Progenitor cell of endocrine pancreas (in vitro differentiated cells): ENCODE measurements around the gene SLC10A4. TPM values are rescaled to one million over a fixed set of nuclear protein-coding genes. Genes with fewer than 3 reads are reported as not detected.
A peak's percentile ranks its signal among the peaks of the same experiment; 100 is the strongest.

Source experiments
- DNase-seq: peaks from one replicate; pipeline ENCODE4 v3.0.0; 2021; ENCODE audit warnings: low spot score; ENCODE audit not compliant: unreplicated experiment
- H3K27ac Mint-ChIP-seq: 2 replicates; pipeline ENCODE4 v1.8.0; 2021; ENCODE audit warnings: mild to moderate bottlenecking, moderate library complexity, mixed read lengths
- H3K27me3 Mint-ChIP-seq: 2 replicates; pipeline ENCODE4 v1.8.0; 2021; ENCODE audit warnings: mixed read lengths
- H3K36me3 Mint-ChIP-seq: 2 replicates; pipeline ENCODE4 v1.8.0; 2022; ENCODE audit warnings: mixed read lengths; ENCODE audit not compliant: insufficient read depth
- H3K4me1 Mint-ChIP-seq: 2 replicates; pipeline ENCODE4 v1.8.0; 2021; ENCODE audit warnings: low read depth, mixed read lengths
- H3K4me3 Mint-ChIP-seq: 2 replicates; pipeline ENCODE4 v1.8.0; 2021; ENCODE audit warnings: low read depth, mild to moderate bottlenecking, moderate library complexity, mixed read lengths
- H3K9me3 Mint-ChIP-seq: 2 replicates; pipeline ENCODE4 v1.8.0; 2021; ENCODE audit warnings: low read depth, mixed read lengths
- CTCF ChIP-seq: fragments of 200-600 bp; sonication (generic); IDR thresholded peaks from one replicate; pipeline ENCODE4 v1.5.0; 2021; ENCODE audit warnings: antibody characterized with exemption, mild to moderate bottlenecking; ENCODE audit not compliant: unreplicated experiment
- total RNA-seq: library from RNA; stranded (reverse); gene quantifications from 2 replicates; pipeline ENCODE4 v1.2.1, GENCODE V29; 2021

The SLC10A4 gene
- total RNA-seq, 1 donor from 2014 or later: 2.5 TPM

- peaks cover 13% of the 10 kb centered on the region for H3K4me1 Mint-ChIP-seq
Measured at GRCh38 chr4:48504352-48504751, 21.2 kb downstream of the SLC10A4 start.

DNA sequence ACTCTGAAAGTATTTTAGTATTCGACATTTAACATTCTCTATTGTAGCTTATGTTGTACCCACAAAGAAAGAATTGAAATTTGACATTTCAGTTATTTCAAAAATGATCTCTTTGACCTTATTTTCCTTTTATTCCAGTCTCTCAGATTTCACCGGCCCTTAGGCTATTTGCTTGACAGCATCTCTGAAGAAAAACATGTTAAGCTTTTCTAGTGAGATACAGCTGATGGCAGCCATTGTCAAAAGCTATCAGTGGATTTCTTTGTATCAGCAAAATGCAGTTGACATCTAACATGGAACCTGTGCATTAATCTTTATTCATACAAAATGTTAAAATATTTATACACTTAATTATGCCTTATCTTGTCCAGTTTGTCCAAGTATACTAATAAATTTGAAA lies 23.6 kb downstream of the SLC10A4 start:
- no peak overlapping the region for H3K4me3 Mint-ChIP-seq
- peaks cover 17% of the 10 kb centered on the region for H3K36me3 Mint-ChIP-seq
- H3K4me1 Mint-ChIP-seq: peaks cover 12% of the 10 kb centered on the region
- no peak for DNase-seq
- no peak overlapping the region for H3K27ac Mint-ChIP-seq
- no peaks in the 10 kb centered on the region for H3K9me3 Mint-ChIP-seq
- H3K27me3 Mint-ChIP-seq: no peaks in the 10 kb centered on the region
- TF ChIP-seq CTCF: no peak

More at GRCh38 chr4:48504352-48504751, 21.2 kb downstream of the SLC10A4 start:
- H3K27ac Mint-ChIP-seq: no peak overlapping the region
- no peak for TF ChIP-seq CTCF
- no peaks in the 10 kb centered on the region for H3K9me3 Mint-ChIP-seq
- no peak for DNase-seq
- peaks cover 17% of the 10 kb centered on the region for H3K36me3 Mint-ChIP-seq
- H3K4me3 Mint-ChIP-seq: no peak overlapping the region
- H3K27me3 Mint-ChIP-seq: no peaks in the 10 kb centered on the region

DNA sequence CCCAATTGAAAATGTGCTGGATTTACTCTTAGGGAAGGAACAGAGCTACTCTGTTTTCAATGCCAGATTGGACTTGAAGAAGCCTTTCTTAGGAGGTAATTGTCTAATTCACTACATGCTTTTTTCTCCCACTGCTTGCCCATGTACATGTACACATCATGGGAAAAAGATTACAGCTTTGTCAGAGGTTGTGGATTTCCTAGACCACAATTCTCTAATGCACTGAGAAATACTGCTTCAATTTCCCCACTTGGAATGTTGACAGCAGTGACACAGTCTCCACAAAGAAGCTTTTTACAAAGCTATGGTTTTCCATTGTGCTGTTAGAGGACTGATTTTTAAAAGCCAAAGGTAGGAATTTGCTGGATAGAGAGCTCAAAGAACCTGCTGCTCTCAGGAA lies 26.4 kb downstream of the SLC10A4 start:
- DNase-seq: no peak
- TF ChIP-seq CTCF: no peak
- Mint-ChIP-seq H3K4me1 (peaks cover 11% of the 10 kb centered on the region), H3K4me3 (no peak overlapping the region), H3K9me3 (no peaks in the 10 kb centered on the region), H3K27me3 (no peaks in the 10 kb centered on the region), H3K36me3 (peaks cover 27% of the 10 kb centered on the region), H3K27ac (no peak overlapping the region)

- Mint-ChIP-seq H3K4me3 (no peak overlapping the region), H3K27ac (peak overlapping the region; percentile 53), H3K27me3 (no peaks in the 10 kb centered on the region), H3K9me3 (no peaks in the 10 kb centered on the region), H3K4me1 (no peaks in the 10 kb centered on the region), H3K36me3 (peaks cover 25% of the 10 kb centered on the region)
- no peak for TF ChIP-seq CTCF
- no peak for DNase-seq
Measured at GRCh38 chr4:48518143-48518542, 35.0 kb downstream of the SLC10A4 start.

- Mint-ChIP-seq H3K4me1 (no peaks in the 10 kb centered on the region), H3K27ac (no peak overlapping the region), H3K27me3 (no peaks in the 10 kb centered on the region), H3K9me3 (no peaks in the 10 kb centered on the region), H3K36me3 (peaks cover 40% of the 10 kb centered on the region), H3K4me3 (no peak overlapping the region)
- DNase-seq: no peak
- no peak for TF ChIP-seq CTCF
Measured at GRCh38 chr4:48526406-48526805, 43.3 kb downstream of the SLC10A4 start.
